Upper lobe of left lung (tissue), 6 donors: ENCODE measurements around the gene RGL4. TPM values are rescaled to one million over a fixed set of nuclear protein-coding genes. Genes with fewer than 3 reads are reported as not detected.

Source experiments
- ATAC-seq, 2 donors: fragments of 200-7000 bp; cut with Tn5 transposase; one replicate each; pipeline ENCODE4 v1.9.1; 2022; ENCODE audit warnings: mild to moderate bottlenecking in 2 of 2, moderate library complexity in 2 of 2; ENCODE audit not compliant: low FRiP score in 2 of 2
- DNase-seq, 2 donors: peaks; one replicate each; pipeline ENCODE4 v3.0.0-alpha.2; 2019 to 2020
- H3K27ac ChIP-seq, 4 donors: fragments of 200-600 bp; sonication (generic); one replicate each; pipeline ENCODE4 v1.5.1; 2016 to 2019
- H3K27me3 ChIP-seq, 4 donors: fragments of 200-600 bp; sonication (generic); one replicate each; pipeline ENCODE4 v1.5.1; 2017 to 2019
- H3K36me3 ChIP-seq, 4 donors: fragments of 200-600 bp; sonication (generic); one replicate each; pipeline ENCODE4 v1.5.1; 2016 to 2019
- H3K4me1 ChIP-seq, 4 donors: fragments of 200-600 bp; sonication (generic); one replicate each; pipeline ENCODE4 v1.5.1; 2018 to 2019
- H3K4me3 ChIP-seq, 4 donors: fragments of 200-600 bp; sonication (generic); one replicate each; pipeline ENCODE4 v1.5.1; 2017 to 2019; ENCODE audit warnings: mild to moderate bottlenecking in 2 of 4, moderate library complexity in 1 of 4
- H3K9me3 ChIP-seq, 4 donors: fragments of 200-600 bp; sonication (generic); one replicate each; pipeline ENCODE4 v1.5.1; 2018 to 2019
- EP300 ChIP-seq, 4 donors: sonication (generic); formaldehyde crosslinking; IDR thresholded peaks; one replicate each; pipeline ENCODE4 v1.5.1; 2017; ENCODE audit warnings: antibody characterized with exemption in 4 of 4, control low read depth in 2 of 4
- POLR2A ChIP-seq, 4 donors: fragments of 450-650 bp; IDR thresholded peaks; one replicate each; pipeline ENCODE4 v1.5.1; 2016 to 2017; ENCODE audit warnings: antibody characterized with exemption in 4 of 4, mild to moderate bottlenecking in 2 of 4
- POLR2AphosphoS5 ChIP-seq, 2 donors: sonication (generic); formaldehyde crosslinking; IDR thresholded peaks; one replicate each; pipeline ENCODE4 v1.5.1; 2017; ENCODE audit warnings: antibody characterized with exemption in 2 of 2
- WGBS, 2 donors: methylation state at CpG; one replicate each; pipeline ENCODE4 v1.1.5; 2017 to 2018; 5-methylcytosine and 5-hydroxymethylcytosine counted together
- total RNA-seq, 6 donors: library from RNA; depleted of rRNA in 4 of 6; stranded (reverse); fragments of >200 nt in 4 of 6; gene quantifications; one replicate each; pipeline versions ENCODE4 v1.1.0 to v1.2.1, GENCODE V29; 2016 to 2021
- TF ChIP-seq, protein P1 (sequence below), 6 experiments: fragments of 450-650 bp in 4 of 6; fragments of 200-600 bp in 2 of 6; sonication (generic) in 2 of 6; IDR thresholded peaks; one replicate each; pipeline ENCODE4 v1.5.1; 2016 to 2019; ENCODE audit warnings: antibody characterized with exemption in 6 of 6
- donor health status: DM: no; HTN: no; CAD: no; lungs with moderate emphysema.
- donor health status: DM: no; HTN: yes; CAD: no; lungs with severe emphysema.

RGL4 gene
- total RNA-seq, 6 donors from 2014 or later: 0.67 to 4.0 (median 2.6) TPM; not detected in 1

GRCh38 chr22:23712256-23712655 lies 21.4 kb downstream of the RGL4 start:
- Histone ChIP-seq H3K4me1 (peaks cover 4 to 20% (median 9%) of the 10 kb centered on the region in 4 donors), H3K4me3 (no peak overlapping the region), H3K27ac (no peak overlapping the region), H3K36me3 (peaks cover 14 to 75% (median 58%) of the 10 kb centered on the region in 4 donors), H3K9me3 (no peaks in the 10 kb centered on the region), H3K27me3 (no peaks in the 10 kb centered on the region)
- TF ChIP-seq EP300 (IDR thresholded peaks at IDR 0.05): no peak
- TF ChIP-seq, protein P1, sequence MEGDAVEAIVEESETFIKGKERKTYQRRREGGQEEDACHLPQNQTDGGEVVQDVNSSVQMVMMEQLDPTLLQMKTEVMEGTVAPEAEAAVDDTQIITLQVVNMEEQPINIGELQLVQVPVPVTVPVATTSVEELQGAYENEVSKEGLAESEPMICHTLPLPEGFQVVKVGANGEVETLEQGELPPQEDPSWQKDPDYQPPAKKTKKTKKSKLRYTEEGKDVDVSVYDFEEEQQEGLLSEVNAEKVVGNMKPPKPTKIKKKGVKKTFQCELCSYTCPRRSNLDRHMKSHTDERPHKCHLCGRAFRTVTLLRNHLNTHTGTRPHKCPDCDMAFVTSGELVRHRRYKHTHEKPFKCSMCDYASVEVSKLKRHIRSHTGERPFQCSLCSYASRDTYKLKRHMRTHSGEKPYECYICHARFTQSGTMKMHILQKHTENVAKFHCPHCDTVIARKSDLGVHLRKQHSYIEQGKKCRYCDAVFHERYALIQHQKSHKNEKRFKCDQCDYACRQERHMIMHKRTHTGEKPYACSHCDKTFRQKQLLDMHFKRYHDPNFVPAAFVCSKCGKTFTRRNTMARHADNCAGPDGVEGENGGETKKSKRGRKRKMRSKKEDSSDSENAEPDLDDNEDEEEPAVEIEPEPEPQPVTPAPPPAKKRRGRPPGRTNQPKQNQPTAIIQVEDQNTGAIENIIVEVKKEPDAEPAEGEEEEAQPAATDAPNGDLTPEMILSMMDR (IDR thresholded peaks at IDR 0.05): no peak
- TF ChIP-seq POLR2AphosphoS5 (IDR thresholded peaks at IDR 0.05): no peak
- TF ChIP-seq POLR2A (IDR thresholded peaks at IDR 0.05): no peak
- DNase-seq: no peak
- ATAC-seq: no peak
- WGBS, 2 donors: 89 to 94% methylated on average over 12 of the region's 12 CpGs

GRCh38 chr22:23713696-23714595 lies 23.1 kb downstream of the RGL4 start:
- peak in 1 of 2 donors; percentile 43 for DNase-seq

DNA sequence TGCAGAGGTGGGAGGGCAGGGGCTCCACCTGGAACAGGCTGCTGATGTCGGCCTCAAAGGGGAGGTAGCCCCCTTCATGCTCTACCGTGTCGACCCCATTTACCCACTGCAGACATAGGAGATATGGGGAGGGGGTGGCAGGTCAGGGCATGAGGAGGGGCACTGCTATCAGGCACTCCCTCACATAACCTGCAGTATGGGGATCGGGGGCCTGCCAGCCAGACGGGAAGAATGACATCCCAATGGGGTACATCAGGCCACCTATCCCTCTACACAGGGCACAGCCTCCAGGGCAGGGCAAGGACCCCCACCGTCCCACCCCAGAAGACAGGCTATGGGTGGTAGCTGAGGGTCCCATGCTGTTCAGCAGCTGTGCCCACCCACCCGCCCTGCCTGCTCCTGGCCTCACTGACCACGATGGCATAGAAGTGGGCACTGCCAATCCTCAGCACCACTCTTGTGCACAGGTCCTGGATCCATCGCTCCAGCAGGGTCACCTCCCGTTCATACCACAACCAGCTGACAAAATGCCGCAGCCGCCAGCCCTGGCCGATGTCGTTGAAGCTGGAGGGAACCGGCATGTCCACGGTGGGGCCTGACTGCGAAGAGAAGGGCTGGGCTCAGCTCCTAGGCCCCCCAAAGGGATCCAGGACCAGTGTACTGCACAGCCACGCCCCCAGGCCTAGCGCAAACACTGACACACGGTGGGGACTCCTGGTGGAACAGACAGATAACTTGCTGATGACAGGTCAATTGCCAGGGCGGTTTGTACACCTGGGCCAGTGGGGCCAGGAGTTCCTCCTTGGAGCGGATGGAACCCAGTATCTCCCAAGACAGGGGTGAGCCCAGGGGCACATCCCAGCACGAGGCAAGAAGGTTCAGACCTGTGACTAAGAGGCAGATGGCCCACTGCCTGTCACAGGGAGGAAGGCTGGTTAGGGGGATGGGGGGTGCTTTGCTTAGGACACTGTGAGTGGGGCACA lies 24.1 kb downstream of the RGL4 start:
- peak in 1 of 2 donors; percentile 76 for DNase-seq
- H3K27ac ChIP-seq: no peak overlapping the region
- peaks cover 4 to 24% (median 13%) of the 10 kb centered on the region in 4 donors for H3K4me1 ChIP-seq
- no peaks in the 10 kb centered on the region for H3K27me3 ChIP-seq
- no peak overlapping the region for H3K4me3 ChIP-seq
- peaks cover 0 to 49% (median 37%) of the 10 kb centered on the region in 4 donors for H3K36me3 ChIP-seq
- WGBS, 2 donors: 75 to 90% methylated on average over 4 to 23 of the region's 23 CpGs
- TF ChIP-seq POLR2AphosphoS5 (IDR thresholded peaks at IDR 0.05) (no peak), POLR2A (IDR thresholded peaks at IDR 0.05) (no peak)
- TF ChIP-seq, protein P1 (IDR thresholded peaks at IDR 0.05): no peak
- ATAC-seq: no peak
- H3K9me3 ChIP-seq: no peaks in the 10 kb centered on the region

More at GRCh38 chr22:23713696-23714595, 23.1 kb downstream of the RGL4 start:
- H3K27me3 ChIP-seq: no peaks in the 10 kb centered on the region
- no peak overlapping the region for H3K27ac ChIP-seq
- peaks cover 4 to 24% (median 13%) of the 10 kb centered on the region in 4 donors for H3K4me1 ChIP-seq
- WGBS, 2 donors: 94 to 95% methylated on average over 23 to 28 of the region's 28 CpGs
- H3K36me3 ChIP-seq: peaks cover 0 to 59% (median 45%) of the 10 kb centered on the region in 4 donors
- no peaks in the 10 kb centered on the region for H3K9me3 ChIP-seq
- no peak for TF ChIP-seq POLR2AphosphoS5 (IDR thresholded peaks at IDR 0.05)
- ATAC-seq: no peak
- no peak overlapping the region for H3K4me3 ChIP-seq

DNA sequence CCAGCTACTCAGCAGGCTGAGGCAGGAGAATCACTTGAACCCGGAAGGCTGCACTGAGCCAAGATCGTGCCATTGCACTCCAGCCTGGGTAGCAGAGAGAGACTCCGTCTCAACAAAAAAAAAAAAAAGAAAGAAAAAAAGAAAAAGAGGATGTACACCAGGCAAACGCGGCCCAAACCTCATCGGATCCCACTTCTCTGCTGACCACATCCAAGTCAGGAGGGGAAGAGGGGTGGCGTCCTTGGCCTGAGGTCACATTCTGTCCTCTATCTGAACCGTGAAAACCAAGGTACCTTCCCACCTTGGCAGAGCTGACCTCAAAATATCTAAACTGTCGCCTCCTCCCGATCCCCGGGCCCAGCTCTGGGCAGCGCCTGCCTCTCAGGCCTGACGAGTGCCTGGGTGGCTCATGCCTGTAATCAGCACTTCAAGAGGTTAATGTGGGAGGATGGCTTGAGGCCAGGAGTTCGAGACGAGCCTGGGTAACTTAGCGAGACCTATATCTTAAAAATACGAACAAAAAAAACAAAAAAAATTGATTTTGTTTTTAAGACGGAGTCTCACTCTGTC lies 25.1 kb downstream of the RGL4 start:
- no peaks in the 10 kb centered on the region for H3K9me3 ChIP-seq
- WGBS, 2 donors: 69 to 76% methylated on average over 18 of the region's 18 CpGs
- TF ChIP-seq EP300 (IDR thresholded peaks at IDR 0.05): no peak
- no peak for TF ChIP-seq POLR2AphosphoS5 (IDR thresholded peaks at IDR 0.05)
- TF ChIP-seq POLR2A (IDR thresholded peaks at IDR 0.05): no peak
- TF ChIP-seq, protein P1 (IDR thresholded peaks at IDR 0.05): no peak
- H3K27ac ChIP-seq: no peak overlapping the region
- peak overlapping the region in 3 of 4 donors; percentile 81 to 98 (median 85) for H3K4me3 ChIP-seq
- H3K27me3 ChIP-seq: no peaks in the 10 kb centered on the region
- peaks cover 4 to 24% (median 13%) of the 10 kb centered on the region in 4 donors for H3K4me1 ChIP-seq
- ATAC-seq: peak in 1 of 2 donors; percentile 27
- DNase-seq: peak in 1 of 2 donors; percentile 69
- H3K36me3 ChIP-seq: peaks cover 0 to 39% (median 28%) of the 10 kb centered on the region in 4 donors
